ENCODE data around the gene CHKB.
"Not testable (repeated sequence)": the region's sequence is repeated elsewhere in the genome, so short reads cannot be mapped to it uniquely, and the experiment has no call there.

CHKB gene

GRCh38 chr22:50547263-50547985 lies 35.2 kb downstream of the CHKB start:
- no peak for DNase-seq

- DNase-seq, result no peak
Observed at GRCh38 chr22:50546326-50547262, 36.1 kb downstream of the CHKB start.

GRCh38 chr22:50545522-50546325 lies 36.9 kb downstream of the CHKB start, which contains the start of gene KLHDC7B:
KLHDC7B (plus strand) TSS chr22:50545899; CDS start chr22:50546244, 345 bp downstream.
- no peak for DNase-seq

GRCh38 chr22:50544746-50545253 lies 37.8 kb downstream of the CHKB start:
- DNase-seq, result no peak

GRCh38 chr22:50544078-50544745 lies 38.4 kb downstream of the CHKB start:
- DNase-seq, result no peak

GRCh38 chr22:50542416-50542927 lies 40.2 kb downstream of the CHKB start:
- no peak for DNase-seq

GRCh38 chr22:50541667-50542026 lies 41.0 kb downstream of the CHKB start:
- not testable (repeated sequence) for DNase-seq

GRCh38 chr22:50540381-50540780 lies 42.3 kb downstream of the CHKB start:
- no peak for DNase-seq

GRCh38 chr22:50537765-50538164 lies 44.9 kb downstream of the CHKB start:
- no peak for DNase-seq

GRCh38 chr22:50536226-50536625 lies 46.4 kb downstream of the CHKB start:
- DNase-seq, result no peak

- no peak for DNase-seq
Observed at GRCh38 chr22:50535113-50535512, 47.5 kb downstream of the CHKB start.

GRCh38 chr22:50533856-50534711 lies 48.6 kb downstream of the CHKB start:
- DNase-seq, result not testable (repeated sequence)

GRCh38 chr22:50532824-50533796 lies 49.5 kb downstream of the CHKB start:
- no peak for DNase-seq

- no peak for DNase-seq
Observed at GRCh38 chr22:50531962-50532674, 50.5 kb downstream of the CHKB start.

GRCh38 chr22:50531546-50531961 lies 51.1 kb downstream of the CHKB start:
- no peak for DNase-seq

GRCh38 chr22:50530877-50531545 lies 51.6 kb downstream of the CHKB start:
- no peak for DNase-seq

- DNase-seq, result no peak
Observed at GRCh38 chr22:50530580-50530876, 52.1 kb downstream of the CHKB start.

- no peak for DNase-seq
Observed at GRCh38 chr22:50529897-50530579, 52.6 kb downstream of the CHKB start, which contains the start of gene TYMP. TYMP (minus strand) TSS chr22:50530012; CDS start chr22:50529709, 303 bp downstream.

All from cerebellar nuclear complex (tissue), 1 donor.